Measurements from ENCODE around the gene AKNA.

Gene AKNA

GRCh38 chr9:114374936-114375335, 12.8 kb downstream of the AKNA start:
- no peak for DNase-seq

- DNase-seq = no peak
Measured at GRCh38 chr9:114373960-114374730, 13.6 kb downstream of the AKNA start.

GRCh38 chr9:114372921-114373448, 14.8 kb downstream of the AKNA start:
- peak; percentile 64 to 86 for DNase-seq

GRCh38 chr9:114371973-114372917, 15.5 kb downstream of the AKNA start:
- DNase-seq = peak; percentile 64 to 91

GRCh38 chr9:114371343-114371944, 16.3 kb downstream of the AKNA start:
- DNase-seq = no peak

GRCh38 chr9:114370968-114371320, 16.8 kb downstream of the AKNA start:
- no peak for DNase-seq

- DNase-seq = no peak
Measured at GRCh38 chr9:114370251-114370967, 17.4 kb downstream of the AKNA start.

GRCh38 chr9:114369216-114370130, 18.3 kb downstream of the AKNA start:
- DNase-seq = no peak

- DNase-seq = no peak
Measured at GRCh38 chr9:114367772-114368569, 19.8 kb downstream of the AKNA start.

- no peak for DNase-seq
Measured at GRCh38 chr9:114367366-114367765, 20.4 kb downstream of the AKNA start.

GRCh38 chr9:114366334-114367128, 21.3 kb downstream of the AKNA start:
- no peak for DNase-seq

GRCh38 chr9:114365194-114365593, 22.6 kb downstream of the AKNA start:
- no peak for DNase-seq

GRCh38 chr9:114364134-114365041, 23.4 kb downstream of the AKNA start:
- peak; percentile 71 to 76 for DNase-seq

- no peak for DNase-seq
Measured at GRCh38 chr9:114363424-114363823, 24.4 kb downstream of the AKNA start.

- DNase-seq = no peak
Measured at GRCh38 chr9:114362394-114362793, 25.4 kb downstream of the AKNA start.

GRCh38 chr9:114361542-114361941, 26.2 kb downstream of the AKNA start:
- no peak for DNase-seq

- DNase-seq = no peak
Measured at GRCh38 chr9:114359801-114360200, 28.0 kb downstream of the AKNA start.

GRCh38 chr9:114357911-114358328, 29.9 kb downstream of the AKNA start:
- DNase-seq = no peak

- DNase-seq = no peak
Measured at GRCh38 chr9:114357360-114357759, 30.4 kb downstream of the AKNA start.

Data from inflammatory macrophage treated with lipopolysaccharide for 1 hour (primary cell).